ENCODE results near the gene NTSR2.

NTSR2 gene

GRCh38 chr2:11657195-11657594 is 12.8 kb downstream of the NTSR2 start:
- no peak for DNase-seq

DNA sequence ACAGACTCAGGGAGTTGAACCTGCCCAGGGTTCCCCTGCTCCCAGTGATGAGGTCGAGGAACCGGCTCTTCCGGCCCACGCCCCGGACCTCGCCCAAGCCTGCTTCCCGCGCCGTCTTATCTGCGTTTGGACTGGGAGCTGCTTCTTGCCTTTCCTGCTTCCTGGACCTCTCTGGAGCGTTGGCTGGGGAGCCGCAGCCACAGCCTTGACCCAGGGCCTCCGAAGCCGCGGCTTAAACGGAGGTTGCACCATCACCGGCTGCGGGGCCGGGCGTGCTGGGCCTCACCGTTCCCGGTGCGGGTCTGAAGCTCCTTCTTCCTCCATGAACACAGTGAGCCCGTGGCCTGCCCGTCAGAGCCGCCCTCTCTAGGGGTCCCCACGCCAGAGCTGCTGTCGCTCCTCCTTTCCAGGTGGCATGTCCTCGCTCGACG is 13.3 kb downstream of the NTSR2 start:
- no peak for DNase-seq

DNA sequence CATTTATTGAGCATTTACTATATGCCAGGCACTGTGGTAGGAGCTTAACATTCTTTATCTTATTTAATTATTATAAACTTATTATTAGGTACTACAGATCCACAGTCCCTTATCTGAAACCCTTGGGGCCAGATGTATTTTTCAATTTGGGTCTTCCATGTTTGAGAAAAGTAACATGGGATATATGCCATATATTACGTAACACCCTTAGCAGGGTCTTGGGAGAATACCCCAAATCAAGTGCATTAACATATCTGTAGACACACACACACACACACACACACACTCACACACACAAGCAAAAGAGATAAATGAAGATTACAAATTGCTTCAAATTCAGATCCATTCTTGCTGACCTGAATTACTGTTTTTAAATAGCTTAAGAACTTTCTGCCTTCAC is 13.7 kb downstream of the NTSR2 start:
- no peak for DNase-seq

GRCh38 chr2:11655495-11655894 is 14.5 kb downstream of the NTSR2 start:
- no peak for DNase-seq

DNA sequence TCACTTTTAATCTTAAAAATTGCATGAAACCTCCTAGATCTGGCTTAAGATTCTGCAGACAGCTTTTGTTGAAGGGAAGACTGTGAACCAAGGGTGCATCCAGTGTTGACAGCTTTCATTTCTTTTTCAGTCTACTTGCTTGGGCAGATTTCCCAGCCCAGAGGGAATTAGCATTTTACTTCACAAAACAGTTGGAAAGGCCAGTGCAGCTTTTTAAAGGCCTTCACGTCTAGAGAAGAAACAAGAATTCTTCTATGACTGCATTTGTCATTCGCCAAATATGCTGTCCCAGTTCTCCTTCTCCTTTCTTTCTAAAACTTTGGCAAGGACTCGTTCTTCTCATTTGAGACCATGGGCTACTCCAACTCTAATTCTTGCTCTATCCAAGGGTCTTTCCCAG is 17.4 kb downstream of the NTSR2 start:
- no peak for DNase-seq

DNA sequence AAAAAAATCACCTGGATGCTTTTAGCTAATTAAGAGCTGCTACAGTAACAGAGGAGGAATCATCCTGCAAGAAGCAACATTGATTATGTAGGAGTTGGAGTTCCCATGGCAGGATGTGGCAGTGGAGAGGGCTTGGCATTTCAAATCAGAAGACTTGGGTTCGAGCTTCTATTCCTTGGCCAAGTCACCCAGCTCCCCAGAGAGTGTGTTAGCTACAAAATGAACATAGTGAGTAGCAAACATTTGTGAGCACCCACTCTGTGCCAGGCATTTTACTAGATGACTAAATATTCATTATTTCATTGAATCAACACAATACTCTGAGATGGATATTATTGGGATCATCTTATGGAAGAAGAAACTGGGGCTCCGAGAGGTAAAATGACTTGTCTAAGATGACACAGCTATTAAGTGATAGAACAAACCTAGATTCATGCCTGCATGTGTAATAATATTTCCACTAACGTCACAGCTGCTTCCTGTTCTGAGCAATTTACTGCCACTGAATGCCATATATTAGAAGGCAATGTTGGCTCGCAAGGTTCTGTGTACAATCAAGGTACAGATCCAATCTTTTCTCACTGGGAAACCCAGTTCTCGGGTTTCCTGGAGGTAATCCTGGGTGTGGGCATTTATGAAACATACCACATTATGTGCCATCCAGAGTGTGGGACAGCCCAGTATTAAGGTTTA is 18.0 kb downstream of the NTSR2 start:
- no peak for DNase-seq

- DNase-seq = no peak
Observed at GRCh38 chr2:11649093-11649492, 20.9 kb downstream of the NTSR2 start.

DNA sequence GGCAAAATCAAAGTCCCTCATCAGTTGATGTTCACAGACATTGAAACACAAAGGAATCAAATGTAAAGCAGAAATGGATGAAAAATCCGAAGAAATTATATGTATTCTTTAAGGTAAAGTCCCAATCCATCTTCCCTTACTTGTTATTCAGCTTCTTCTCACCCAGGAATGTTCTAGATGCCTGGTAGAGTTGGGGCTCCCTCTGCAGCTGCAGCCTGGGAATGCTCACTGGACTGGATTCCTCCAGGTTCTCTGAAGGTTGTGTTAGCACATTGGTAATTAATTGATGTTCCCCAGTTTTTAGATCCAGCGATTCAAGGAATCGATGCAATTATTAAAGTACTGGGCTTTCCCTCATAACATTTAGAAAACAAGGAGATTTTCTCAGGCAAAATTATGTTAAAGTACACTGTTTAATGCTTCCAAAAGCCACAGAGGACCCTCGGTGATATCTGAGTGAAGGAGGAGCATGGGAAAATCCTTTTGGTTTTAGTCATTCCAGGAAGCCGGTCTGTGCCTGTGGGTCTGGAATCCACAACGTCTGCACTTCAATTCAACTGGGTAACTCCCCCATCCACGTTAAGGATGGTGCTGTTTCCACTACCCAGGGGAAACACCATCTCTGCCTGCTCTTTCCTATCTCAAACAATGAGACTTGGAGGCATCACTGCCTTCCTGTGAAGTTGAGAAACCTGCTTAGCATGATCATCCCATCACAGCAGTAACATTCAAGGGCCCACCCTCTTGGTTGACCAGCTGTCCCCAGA is 22.0 kb downstream of the NTSR2 start:
- DNase-seq = no peak

GRCh38 chr2:11646530-11646929 is 23.5 kb downstream of the NTSR2 start:
- no peak for DNase-seq

DNA sequence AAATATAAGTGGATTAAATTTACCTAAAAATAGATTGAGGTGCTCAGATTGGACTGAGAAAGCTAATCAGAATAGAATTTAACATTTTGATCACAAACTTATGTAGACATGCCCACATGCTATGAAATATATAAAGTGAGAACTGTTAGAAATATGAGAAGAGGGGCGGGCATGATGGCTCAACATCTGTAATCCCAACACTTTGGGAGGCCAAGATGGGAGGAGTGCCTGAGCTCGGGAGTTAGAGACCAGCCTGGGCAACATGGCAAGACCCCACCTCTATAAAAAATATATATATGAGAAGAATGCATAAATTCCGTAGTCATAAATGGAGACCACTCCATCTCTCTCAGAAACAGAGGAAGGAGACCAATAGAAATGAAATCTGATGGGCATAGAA is 25.7 kb downstream of the NTSR2 start:
- no peak for DNase-seq

GRCh38 chr2:11642972-11643371 is 27.0 kb downstream of the NTSR2 start:
- DNase-seq = no peak

GRCh38 chr2:11640132-11640531 is 29.9 kb downstream of the NTSR2 start:
- DNase-seq = no peak

DNA sequence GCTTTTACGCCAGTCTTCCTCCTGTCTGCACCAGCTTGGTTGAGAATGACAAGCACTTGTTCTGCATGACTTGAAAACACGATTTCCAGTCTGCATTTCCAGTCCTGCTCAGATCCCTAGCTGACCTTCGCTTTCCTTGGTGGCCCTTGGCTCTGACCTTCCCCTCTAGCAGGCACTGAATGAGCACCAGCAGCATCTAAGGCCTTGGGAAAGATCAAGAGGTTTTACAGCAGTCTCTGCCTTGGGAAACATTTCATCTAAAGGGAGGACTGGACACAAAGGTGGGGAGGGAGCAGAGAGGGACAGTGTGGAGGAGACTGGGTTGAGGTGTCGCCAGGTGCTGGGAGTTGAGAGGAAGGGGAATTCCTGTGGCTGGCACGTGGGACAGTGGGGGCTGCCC is 30.5 kb downstream of the NTSR2 start:
- no peak for DNase-seq

DNA sequence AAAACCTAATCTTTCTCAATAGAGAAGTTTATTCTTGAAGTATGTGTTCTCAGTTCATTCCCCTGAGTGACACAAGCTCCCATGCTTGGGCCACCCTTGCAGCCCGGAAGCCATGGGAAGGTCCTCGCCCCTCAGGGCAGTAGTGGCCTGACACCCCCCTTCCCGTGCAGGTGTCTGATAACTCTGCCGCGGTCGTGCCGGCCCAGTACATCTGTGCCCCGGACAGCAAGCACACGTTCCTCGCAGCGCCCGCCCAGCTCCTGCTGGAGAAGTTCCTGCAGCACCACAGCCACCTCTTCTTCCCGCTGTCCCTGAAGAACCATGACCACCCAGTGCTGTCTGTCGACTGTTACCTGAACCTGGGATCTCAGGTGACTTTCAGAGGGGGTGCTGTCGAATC is 32.4 kb downstream of the NTSR2 start:
- no peak for DNase-seq

DNA sequence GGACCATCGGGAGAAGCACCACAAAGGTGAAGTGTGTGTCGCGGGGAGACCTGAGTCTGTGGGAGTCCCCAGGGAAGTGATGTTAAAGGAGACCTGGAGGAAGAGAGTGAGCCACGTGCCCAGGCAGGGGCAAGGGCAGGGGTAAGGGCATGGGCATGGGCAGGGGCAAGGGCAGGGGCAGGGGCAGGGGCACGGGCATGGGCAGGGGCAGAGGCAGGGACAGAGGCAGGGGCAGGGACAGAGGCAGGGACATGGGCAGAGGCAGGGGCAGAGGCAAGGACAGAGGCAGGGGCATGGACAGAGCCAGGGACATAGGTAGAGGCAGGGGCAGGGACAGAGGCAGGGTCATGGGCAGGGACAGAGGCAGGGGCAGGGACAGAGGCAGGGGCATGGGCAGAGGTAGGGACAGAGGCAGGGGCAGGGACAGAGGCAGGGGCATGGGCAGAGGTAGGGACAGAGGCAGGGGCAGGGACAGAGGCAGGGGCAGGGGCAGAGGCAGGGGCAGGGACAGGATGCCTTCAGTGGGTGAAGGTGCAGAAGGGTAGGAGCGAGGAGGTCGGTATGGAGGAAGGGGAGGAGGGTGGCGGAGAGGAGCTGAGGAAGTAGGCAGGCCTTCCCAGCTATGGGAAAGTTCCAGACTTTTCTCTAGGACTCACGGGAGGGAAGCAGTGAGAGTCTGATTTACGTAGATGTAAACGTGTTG is 33.3 kb downstream of the NTSR2 start:
- no peak for DNase-seq

DNA sequence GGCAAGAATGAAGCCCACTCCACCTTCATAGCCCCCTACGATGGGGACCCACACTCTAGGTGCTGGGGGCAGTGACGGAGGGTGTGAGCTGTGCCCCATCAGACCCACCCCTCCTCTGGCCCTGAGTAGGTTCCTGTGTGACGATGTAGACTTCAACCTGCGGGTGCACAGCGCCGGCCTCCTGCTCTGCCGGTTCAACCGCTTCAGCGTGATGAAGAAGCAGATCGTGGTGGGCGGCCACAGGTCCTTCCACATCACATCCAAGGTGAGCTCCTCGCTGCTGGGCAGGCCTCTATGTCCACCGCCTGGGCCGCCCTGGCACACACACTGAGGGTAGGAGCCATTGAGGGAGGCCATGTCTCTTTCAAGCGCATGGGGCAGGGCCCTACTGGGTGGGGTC is 34.9 kb downstream of the NTSR2 start:
- DNase-seq = no peak

DNA sequence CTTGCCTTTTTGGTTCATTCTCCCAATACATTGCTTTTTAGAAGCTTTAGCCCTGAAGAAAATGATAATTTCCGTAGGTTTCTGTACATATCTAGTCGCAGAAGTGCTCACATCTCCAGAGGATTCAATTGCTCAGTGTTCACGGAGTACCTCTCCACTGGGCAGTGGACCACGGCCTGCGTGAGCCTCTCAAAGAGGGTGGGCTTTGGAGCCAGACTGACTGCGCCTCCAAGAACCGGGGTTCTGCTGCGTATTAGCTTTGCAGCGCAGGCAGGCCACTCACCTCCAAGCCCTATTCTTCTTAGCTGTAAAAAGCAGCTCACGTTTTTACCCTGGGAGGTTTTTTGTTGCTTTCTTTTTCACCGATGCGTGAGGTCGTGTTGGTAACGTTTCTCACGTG is 35.4 kb downstream of the NTSR2 start:
- no peak for DNase-seq

- no peak for DNase-seq
Observed at GRCh38 chr2:11633923-11634478, 36.0 kb downstream of the NTSR2 start.

DNA sequence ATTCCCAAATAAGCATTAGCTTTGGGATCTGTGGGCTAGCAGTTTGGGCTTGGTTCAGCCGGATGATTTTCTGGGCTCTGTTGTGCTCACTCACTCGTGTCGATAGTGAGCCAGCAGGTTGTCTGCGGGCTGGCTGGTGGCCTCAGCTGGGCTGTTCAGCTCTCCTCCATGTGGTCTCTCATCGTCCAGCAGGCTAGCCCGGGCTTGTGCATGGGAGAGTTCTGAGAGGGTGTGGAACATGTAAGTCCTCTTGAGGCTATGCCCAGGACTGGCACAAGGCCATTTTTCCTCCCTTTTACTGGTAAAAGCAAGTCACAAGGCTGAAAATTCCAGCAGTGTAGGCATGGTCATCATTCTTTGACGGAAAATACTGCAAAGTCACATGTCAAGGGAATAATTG is 38.5 kb downstream of the NTSR2 start:
- no peak for DNase-seq

- DNase-seq = no peak
Observed at GRCh38 chr2:11630855-11631254, 39.1 kb downstream of the NTSR2 start.

DNA sequence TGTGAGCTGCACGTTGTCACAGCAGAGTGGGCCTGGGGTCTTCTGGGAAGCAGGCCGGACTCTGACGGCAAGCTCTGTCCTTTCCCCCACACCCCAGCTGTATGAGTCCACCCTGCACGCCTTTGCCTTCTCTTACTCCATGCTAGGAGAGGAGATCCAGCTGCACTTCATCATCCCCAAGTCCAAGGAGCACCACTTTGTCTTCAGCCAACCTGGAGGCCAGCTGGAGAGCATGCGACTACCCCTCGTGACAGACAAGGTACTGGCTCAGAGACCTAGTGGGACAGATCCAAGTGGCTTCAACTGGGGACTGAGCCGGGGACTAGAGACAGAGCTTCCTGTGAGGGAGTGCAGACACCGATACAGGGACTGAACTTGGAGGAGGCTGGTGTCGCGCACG is 40.1 kb downstream of the NTSR2 start:
- DNase-seq = no peak

DNA sequence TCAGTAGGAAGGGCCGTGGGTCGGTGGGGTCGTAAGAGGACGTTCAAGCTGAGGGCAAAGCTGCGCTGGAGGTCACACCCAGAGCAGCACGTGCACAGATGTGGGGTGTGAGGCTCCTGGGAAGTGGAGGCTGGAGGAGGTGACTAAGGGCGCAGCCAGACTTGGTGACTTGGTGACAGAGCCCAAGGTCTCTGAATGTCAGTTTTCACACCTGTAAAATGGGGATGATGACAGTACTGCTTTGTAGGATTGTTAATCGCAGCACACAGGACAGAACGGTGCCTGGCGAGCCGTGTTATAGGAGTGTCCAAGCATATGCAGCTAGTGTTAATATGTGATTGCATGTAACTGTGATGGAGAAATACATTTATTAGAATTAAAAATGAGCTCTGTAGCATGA is 40.8 kb downstream of the NTSR2 start:
- DNase-seq = no peak

GRCh38 chr2:11628675-11629074 is 41.3 kb downstream of the NTSR2 start:
- no peak for DNase-seq

DNA sequence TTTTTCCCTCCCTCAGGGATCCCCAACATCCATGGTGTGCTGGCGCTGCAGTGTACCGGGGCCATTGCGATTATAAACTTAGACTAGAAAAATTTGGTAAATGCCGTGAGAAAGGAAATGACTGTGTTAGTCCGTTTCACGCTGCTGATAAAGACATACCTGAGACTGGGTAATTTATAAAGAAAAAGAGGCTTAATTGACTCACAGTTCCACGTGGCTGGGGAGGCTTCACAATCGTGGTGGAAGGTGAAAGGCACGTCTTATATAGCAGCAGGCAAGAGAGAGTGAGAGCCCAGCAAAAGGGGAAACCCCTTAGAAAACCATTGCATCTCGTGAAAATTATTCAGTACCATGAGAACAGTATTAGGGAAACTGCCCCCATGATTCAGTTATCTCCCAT is 44.3 kb downstream of the NTSR2 start:
- no peak for DNase-seq
